ENCODE measurements around the gene DSG1.

The DSG1 gene

GRCh38 chr18:31354990-31355389 lies 37.0 kb downstream of the DSG1 start:
- no peak for DNase-seq

GRCh38 chr18:31356025-31356424 lies 38.1 kb downstream of the DSG1 start:
- no peak for DNase-seq

GRCh38 chr18:31364190-31364589 lies 46.2 kb downstream of the DSG1 start:
- DNase-seq: no peak

GRCh38 chr18:31369478-31369877 lies 51.5 kb downstream of the DSG1 start:
- no peak for DNase-seq

- DNase-seq: no peak
Measured at GRCh38 chr18:31371989-31372388, 54.0 kb downstream of the DSG1 start.

- no peak for DNase-seq
Measured at GRCh38 chr18:31373641-31374040, 55.7 kb downstream of the DSG1 start.

- DNase-seq: no peak
Measured at GRCh38 chr18:31376477-31376876, 58.5 kb downstream of the DSG1 start, which contains the start of gene DSG4. TSS of gene DSG4 (plus strand) at chr18:31376777. CDS start at chr18:31376912, 135 bp downstream.

- no peak for DNase-seq
Measured at GRCh38 chr18:31380912-31381311, 63.0 kb downstream of the DSG1 start.

- DNase-seq: no peak
Measured at GRCh38 chr18:31382107-31382506, 64.1 kb downstream of the DSG1 start.

- DNase-seq: no peak
Measured at GRCh38 chr18:31386741-31387140, 68.8 kb downstream of the DSG1 start.

- no peak for DNase-seq
Measured at GRCh38 chr18:31393286-31393685, 75.3 kb downstream of the DSG1 start.

- no peak for DNase-seq
Measured at GRCh38 chr18:31396796-31397612, 79.0 kb downstream of the DSG1 start.

GRCh38 chr18:31398191-31398590 lies 80.2 kb downstream of the DSG1 start:
- DNase-seq: no peak

GRCh38 chr18:31399306-31400032 lies 81.5 kb downstream of the DSG1 start:
- DNase-seq: no peak

GRCh38 chr18:31401156-31402025 lies 83.4 kb downstream of the DSG1 start:
- DNase-seq: no peak

GRCh38 chr18:31402026-31402373 lies 84.0 kb downstream of the DSG1 start:
- DNase-seq: no peak

- DNase-seq: no peak
Measured at GRCh38 chr18:31403409-31403808, 85.4 kb downstream of the DSG1 start.

All from CD4-positive, alpha-beta T cell treated with Interleukin-15 for 1 hour (primary cell).